ENCODE results near the gene PPL.

- TF ChIP-seq CTCF (IDR thresholded peaks at IDR 0.05) (no peak), POLR2A (IDR thresholded peaks at IDR 0.05) (no peak)
Measured at GRCh38 chr16:4909825-4910224, 27.1 kb downstream of the PPL start.

Measured in testis (tissue), 2 donors.